HUES48 (cell line): ENCODE measurements around the gene ZCCHC17.
"Not testable (repeated sequence)": the region's sequence is repeated elsewhere in the genome, so short reads cannot be mapped to it uniquely, and the experiment has no call there.

Source experiments
- H3K27ac ChIP-seq: one replicate; pipeline ENCODE4 v1.7.0; 2013; ENCODE audit warnings: low read depth, low read length, inconsistent platforms
- H3K27me3 ChIP-seq: 2 replicates; pipeline ENCODE4 v1.6.1; 2013; ENCODE audit warnings: mild to moderate bottlenecking, low read length; ENCODE audit not compliant: control insufficient read depth, insufficient read depth
- H3K36me3 ChIP-seq: 2 replicates; pipeline ENCODE4 v1.6.1; 2013; ENCODE audit warnings: low read length; ENCODE audit not compliant: control insufficient read depth, insufficient read depth
- H3K4me1 ChIP-seq: 2 replicates; pipeline ENCODE4 v1.6.1; 2013; ENCODE audit warnings: mild to moderate bottlenecking, low read length; ENCODE audit not compliant: control insufficient read depth, insufficient read depth
- H3K4me3 ChIP-seq: 2 replicates; pipeline ENCODE4 v1.5.1; 2013; ENCODE audit warnings: mild to moderate bottlenecking, low read depth, low read length
- H3K9ac ChIP-seq: 2 replicates; pipeline ENCODE4 v1.6.1; 2013; ENCODE audit warnings: mild to moderate bottlenecking, low read depth, low read length, moderate library complexity
- H3K9me3 ChIP-seq: 2 replicates; pipeline ENCODE4 v1.6.1; 2013; ENCODE audit warnings: low read length; ENCODE audit not compliant: control insufficient read depth, insufficient read depth

The ZCCHC17 gene

GRCh38 chr1:31377364-31377863 is 80.6 kb downstream of the ZCCHC17 start:
- H3K27ac ChIP-seq, result no peak overlapping the region
- no peak overlapping the region for H3K4me3 ChIP-seq
- no peak overlapping the region for H3K9ac ChIP-seq
- no peaks in the 10 kb centered on the region for H3K9me3 ChIP-seq
- H3K4me1 ChIP-seq, result peaks cover 32% of the 10 kb centered on the region
- peaks cover under 1% of the 10 kb centered on the region; the same call in 1 of the 2 replicates for H3K27me3 ChIP-seq
- H3K36me3 ChIP-seq, result no peaks in the 10 kb centered on the region

- Histone ChIP-seq H3K36me3 (no peaks in the 10 kb centered on the region), H3K9me3 (no peaks in the 10 kb centered on the region), H3K9ac (no peak overlapping the region), H3K4me3 (no peak overlapping the region), H3K27me3 (no peaks in the 10 kb centered on the region), H3K27ac (no peak overlapping the region), H3K4me1 (peaks cover 26% of the 10 kb centered on the region)
These were observed 81.2 kb downstream of the ZCCHC17 start for GRCh38 chr1:31378001-31378400.

- Histone ChIP-seq H3K4me3 (no peak overlapping the region), H3K27ac (no peak overlapping the region)
These were observed 83.3 kb downstream of the ZCCHC17 start for GRCh38 chr1:31380181-31380580.

GRCh38 chr1:31381394-31382294 is 84.8 kb downstream of the ZCCHC17 start:
- no peak overlapping the region for H3K4me3 ChIP-seq
- no peaks in the 10 kb centered on the region for H3K27me3 ChIP-seq
- peaks cover under 1% of the 10 kb centered on the region for H3K4me1 ChIP-seq
- H3K9ac ChIP-seq, result no peak overlapping the region
- no peaks in the 10 kb centered on the region for H3K9me3 ChIP-seq
- H3K36me3 ChIP-seq, result no peaks in the 10 kb centered on the region
- no peak overlapping the region for H3K27ac ChIP-seq

More at GRCh38 chr1:31380181-31380580, 83.3 kb downstream of the ZCCHC17 start:
- H3K4me1 ChIP-seq, result peaks cover 8% of the 10 kb centered on the region
- H3K36me3 ChIP-seq, result no peaks in the 10 kb centered on the region
- no peak overlapping the region for H3K9ac ChIP-seq
- no peaks in the 10 kb centered on the region for H3K9me3 ChIP-seq
- H3K27me3 ChIP-seq, result no peaks in the 10 kb centered on the region

- no peak overlapping the region for H3K9ac ChIP-seq
- no peak overlapping the region for H3K27ac ChIP-seq
- no peaks in the 10 kb centered on the region for H3K4me1 ChIP-seq
- H3K27me3 ChIP-seq, result no peaks in the 10 kb centered on the region
- H3K36me3 ChIP-seq, result no peaks in the 10 kb centered on the region
- no peak overlapping the region for H3K4me3 ChIP-seq
- no peaks in the 10 kb centered on the region for H3K9me3 ChIP-seq
These were observed 85.7 kb downstream of the ZCCHC17 start for GRCh38 chr1:31382379-31382989.

GRCh38 chr1:31383967-31384366 is 87.1 kb downstream of the ZCCHC17 start:
- no peaks in the 10 kb centered on the region for H3K36me3 ChIP-seq
- no peaks in the 10 kb centered on the region for H3K4me1 ChIP-seq
- no peaks in the 10 kb centered on the region for H3K27me3 ChIP-seq
- H3K4me3 ChIP-seq, result no peak overlapping the region
- no peaks in the 10 kb centered on the region for H3K9me3 ChIP-seq
- H3K27ac ChIP-seq, result no peak overlapping the region
- H3K9ac ChIP-seq, result no peak overlapping the region

GRCh38 chr1:31386576-31387243 is 89.9 kb downstream of the ZCCHC17 start:
- not testable (repeated sequence) for H3K9me3 ChIP-seq, H3K36me3 ChIP-seq, H3K4me3 ChIP-seq, H3K27ac ChIP-seq, H3K4me1 ChIP-seq, H3K9ac ChIP-seq, H3K27me3 ChIP-seq

- no peak overlapping the region for H3K9ac ChIP-seq
- H3K9me3 ChIP-seq, result no peaks in the 10 kb centered on the region
- no peaks in the 10 kb centered on the region for H3K4me1 ChIP-seq
- no peaks in the 10 kb centered on the region for H3K27me3 ChIP-seq
- no peaks in the 10 kb centered on the region for H3K36me3 ChIP-seq
- no peak overlapping the region for H3K27ac ChIP-seq
- H3K4me3 ChIP-seq, result no peak overlapping the region
These were observed 90.8 kb downstream of the ZCCHC17 start for GRCh38 chr1:31387612-31388011.

- 0 out of 2 replicates have a peak, but pooled peaks cover 2% of the 10 kb centered on the region for H3K4me1 ChIP-seq
- H3K27me3 ChIP-seq, result no peaks in the 10 kb centered on the region
- no peak overlapping the region for H3K27ac ChIP-seq
- H3K4me3 ChIP-seq, result no peak overlapping the region
- H3K9ac ChIP-seq, result no peak overlapping the region
- no peaks in the 10 kb centered on the region for H3K9me3 ChIP-seq
- no peaks in the 10 kb centered on the region for H3K36me3 ChIP-seq
These were observed 92.8 kb downstream of the ZCCHC17 start for GRCh38 chr1:31389616-31390015.

- Histone ChIP-seq H3K9ac (no peak overlapping the region), H3K9me3 (no peaks in the 10 kb centered on the region), H3K4me1 (0 out of 2 replicates have a peak, but pooled peaks cover 2% of the 10 kb centered on the region), H3K27me3 (no peaks in the 10 kb centered on the region), H3K27ac (no peak overlapping the region), H3K4me3 (no peak overlapping the region), H3K36me3 (no peaks in the 10 kb centered on the region)
These were observed 93.2 kb downstream of the ZCCHC17 start for GRCh38 chr1:31390071-31390470.
